Progenitor cell of endocrine pancreas (in vitro differentiated cells): ENCODE data around the gene CPEB3. TPM values are rescaled to one million over a fixed set of nuclear protein-coding genes. Genes with fewer than 3 reads are reported as not detected.

Source experiments
- DNase-seq: peaks from one replicate; pipeline ENCODE4 v3.0.0; 2021; ENCODE audit warnings: low spot score; ENCODE audit not compliant: unreplicated experiment
- H3K27ac Mint-ChIP-seq: 2 replicates; pipeline ENCODE4 v1.8.0; 2021; ENCODE audit warnings: mild to moderate bottlenecking, moderate library complexity, mixed read lengths
- H3K27me3 Mint-ChIP-seq: 2 replicates; pipeline ENCODE4 v1.8.0; 2021; ENCODE audit warnings: mixed read lengths
- H3K36me3 Mint-ChIP-seq: 2 replicates; pipeline ENCODE4 v1.8.0; 2022; ENCODE audit warnings: mixed read lengths; ENCODE audit not compliant: insufficient read depth
- H3K4me1 Mint-ChIP-seq: 2 replicates; pipeline ENCODE4 v1.8.0; 2021; ENCODE audit warnings: low read depth, mixed read lengths
- H3K4me3 Mint-ChIP-seq: 2 replicates; pipeline ENCODE4 v1.8.0; 2021; ENCODE audit warnings: low read depth, mild to moderate bottlenecking, moderate library complexity, mixed read lengths
- H3K9me3 Mint-ChIP-seq: 2 replicates; pipeline ENCODE4 v1.8.0; 2021; ENCODE audit warnings: low read depth, mixed read lengths
- CTCF ChIP-seq: fragments of 200-600 bp; sonication (generic); IDR thresholded peaks from one replicate; pipeline ENCODE4 v1.5.0; 2021; ENCODE audit warnings: antibody characterized with exemption, mild to moderate bottlenecking; ENCODE audit not compliant: unreplicated experiment
- total RNA-seq: library from RNA; stranded (reverse); gene quantifications from 2 replicates; pipeline ENCODE4 v1.2.1, GENCODE V29; 2021

CPEB3 gene
- total RNA-seq, 1 donor from 2014 or later = 2.1 TPM

- TF ChIP-seq CTCF = no peak
- DNase-seq = no peak
- Mint-ChIP-seq H3K9me3 (no peaks in the 10 kb centered on the region), H3K27me3 (no peaks in the 10 kb centered on the region), H3K4me3 (no peak overlapping the region), H3K27ac (no peak overlapping the region), H3K4me1 (no peaks in the 10 kb centered on the region), H3K36me3 (no peaks in the 10 kb centered on the region)
These were observed 228.6 kb downstream of the CPEB3 start for GRCh38 chr10:92062273-92062672.

- no peak for DNase-seq
- no peaks in the 10 kb centered on the region for H3K9me3 Mint-ChIP-seq
- no peaks in the 10 kb centered on the region for H3K4me1 Mint-ChIP-seq
- no peak for TF ChIP-seq CTCF
- no peaks in the 10 kb centered on the region for H3K36me3 Mint-ChIP-seq
- no peak overlapping the region for H3K4me3 Mint-ChIP-seq
- H3K27ac Mint-ChIP-seq = no peak overlapping the region
- H3K27me3 Mint-ChIP-seq = no peaks in the 10 kb centered on the region
These were observed 236.1 kb downstream of the CPEB3 start for GRCh38 chr10:92054807-92055206.

- Mint-ChIP-seq H3K4me1 (peaks cover 3% of the 10 kb centered on the region), H3K27ac (no peak overlapping the region), H3K27me3 (no peaks in the 10 kb centered on the region), H3K9me3 (no peaks in the 10 kb centered on the region), H3K36me3 (no peaks in the 10 kb centered on the region), H3K4me3 (no peak overlapping the region)
- DNase-seq = no peak
- TF ChIP-seq CTCF = no peak
These were observed 238.1 kb downstream of the CPEB3 start for GRCh38 chr10:92052741-92053140.

GRCh38 chr10:92052088-92052487 lies 238.8 kb downstream of the CPEB3 start:
- H3K4me1 Mint-ChIP-seq = peaks cover 4% of the 10 kb centered on the region
- H3K4me3 Mint-ChIP-seq = no peak overlapping the region
- no peak for DNase-seq
- H3K9me3 Mint-ChIP-seq = no peaks in the 10 kb centered on the region
- no peaks in the 10 kb centered on the region for H3K27me3 Mint-ChIP-seq
- TF ChIP-seq CTCF = no peak
- no peak overlapping the region for H3K27ac Mint-ChIP-seq
- no peaks in the 10 kb centered on the region for H3K36me3 Mint-ChIP-seq

GRCh38 chr10:92047215-92047614 lies 243.7 kb downstream of the CPEB3 start:
- no peak for DNase-seq
- peaks cover 3% of the 10 kb centered on the region for H3K9me3 Mint-ChIP-seq
- no peak overlapping the region for H3K27ac Mint-ChIP-seq
- H3K36me3 Mint-ChIP-seq = no peaks in the 10 kb centered on the region
- H3K4me3 Mint-ChIP-seq = no peak overlapping the region
- TF ChIP-seq CTCF = no peak
- peaks cover 23% of the 10 kb centered on the region for H3K27me3 Mint-ChIP-seq
- peaks cover 5% of the 10 kb centered on the region for H3K4me1 Mint-ChIP-seq
